ENCODE data around the gene CPXM2. TPM values are rescaled to one million over a fixed set of nuclear protein-coding genes. Genes with fewer than 3 reads are reported as not detected.

Gene CPXM2
- total RNA-seq, 2 experiments from 2014 or later: not detected

- CTCF ChIA-PET: interaction anchor here (0.6 kb wide), 1 partner anchor 250 kb away, joined by 3 read pairs; no protein-coding TSS in a partner anchor
- Mint-ChIP-seq H3K4me1 (ENCODE audit: low read depth) (no peaks in the 10 kb centered on the region), H3K27ac (no peak overlapping the region), H3K27me3 (no peaks in the 10 kb centered on the region), H3K9me3 (peaks cover 5% of the 10 kb centered on the region), H3K4me3 (no peak overlapping the region), H3K36me3 (no peaks in the 10 kb centered on the region)
- POLR2A ChIA-PET: no interaction called here
- intact Hi-C loops (cut with micrococcal nuclease): no loop called here
- no peak for DNase-seq
Observed at GRCh38 chr10:123717336-123717735, 174.3 kb downstream of the CPXM2 start.

GRCh38 chr10:123715546-123715945 is 176.1 kb downstream of the CPXM2 start:
- H3K27ac Mint-ChIP-seq: no peak overlapping the region
- no peaks in the 10 kb centered on the region for H3K4me1 Mint-ChIP-seq (ENCODE audit: low read depth)
- intact Hi-C loops (cut with micrococcal nuclease): no loop called here
- no peaks in the 10 kb centered on the region for H3K36me3 Mint-ChIP-seq
- ChIA-PET CTCF (no interaction called here), POLR2A (no interaction called here)
- H3K9me3 Mint-ChIP-seq: peaks cover 5% of the 10 kb centered on the region
- no peak for DNase-seq
- no peaks in the 10 kb centered on the region for H3K27me3 Mint-ChIP-seq
- H3K4me3 Mint-ChIP-seq: no peak overlapping the region

GRCh38 chr10:123706236-123706635 is 185.4 kb downstream of the CPXM2 start:
- no peak for DNase-seq
- no peaks in the 10 kb centered on the region for H3K4me1 Mint-ChIP-seq (ENCODE audit: low read depth)
- POLR2A ChIA-PET: no interaction called here
- intact Hi-C loops (cut with micrococcal nuclease): no loop called here
- H3K27ac Mint-ChIP-seq: no peak overlapping the region
- CTCF ChIA-PET: no interaction called here
- no peaks in the 10 kb centered on the region for H3K9me3 Mint-ChIP-seq
- H3K36me3 Mint-ChIP-seq: no peaks in the 10 kb centered on the region
- no peak overlapping the region for H3K4me3 Mint-ChIP-seq
- no peaks in the 10 kb centered on the region for H3K27me3 Mint-ChIP-seq

- no peaks in the 10 kb centered on the region for H3K36me3 Mint-ChIP-seq
- H3K27me3 Mint-ChIP-seq: no peaks in the 10 kb centered on the region
- ChIA-PET POLR2A (no interaction called here), CTCF (no interaction called here)
- no peak overlapping the region for H3K4me3 Mint-ChIP-seq
- no peak for DNase-seq
- H3K4me1 Mint-ChIP-seq (ENCODE audit: low read depth): no peaks in the 10 kb centered on the region
- H3K9me3 Mint-ChIP-seq: no peaks in the 10 kb centered on the region
- H3K27ac Mint-ChIP-seq: no peak overlapping the region
- intact Hi-C loops (cut with micrococcal nuclease): no loop called here
Observed at GRCh38 chr10:123704812-123705211, 186.8 kb downstream of the CPXM2 start.

- no peaks in the 10 kb centered on the region for H3K4me1 Mint-ChIP-seq (ENCODE audit: low read depth)
- ChIA-PET CTCF (no interaction called here), POLR2A (no interaction called here)
- no peaks in the 10 kb centered on the region for H3K9me3 Mint-ChIP-seq
- H3K27ac Mint-ChIP-seq: no peak overlapping the region
- H3K4me3 Mint-ChIP-seq: no peak overlapping the region
- intact Hi-C loops (cut with micrococcal nuclease): no loop called here
- DNase-seq: no peak
- no peaks in the 10 kb centered on the region for H3K36me3 Mint-ChIP-seq
- no peaks in the 10 kb centered on the region for H3K27me3 Mint-ChIP-seq
Observed at GRCh38 chr10:123704076-123704475, 187.5 kb downstream of the CPXM2 start.

- no peak for DNase-seq
- no peaks in the 10 kb centered on the region for H3K9me3 Mint-ChIP-seq
- no peaks in the 10 kb centered on the region for H3K27me3 Mint-ChIP-seq
- H3K4me3 Mint-ChIP-seq: no peak overlapping the region
- H3K27ac Mint-ChIP-seq: no peak overlapping the region
- intact Hi-C loops (cut with micrococcal nuclease): no loop called here
- no peaks in the 10 kb centered on the region for H3K36me3 Mint-ChIP-seq
- ChIA-PET CTCF (no interaction called here), POLR2A (no interaction called here)
- H3K4me1 Mint-ChIP-seq (ENCODE audit: low read depth): no peaks in the 10 kb centered on the region
Observed at GRCh38 chr10:123703195-123703790, 188.3 kb downstream of the CPXM2 start.

Other genes with a start within 250 kb of the CPXM2 start
- gene GPR26, start 225.5 kb downstream of the CPXM2 start, total RNA-seq: not detected
- under 1 TPM; 0.05 to 0.12 TPM for gene CHST15, start 201.8 kb upstream of the CPXM2 start, total RNA-seq

All from activated CD4-positive, alpha-beta memory T cell treated with anti-CD3 and anti-CD28 coated beads for 36 hours (primary cell).